ENCODE measurements around the gene FGF6. TPM values are rescaled to one million over a fixed set of nuclear protein-coding genes. Genes with fewer than 3 reads are reported as not detected.

The FGF6 gene
- polyA plus RNA-seq, 1 of the 3 experiments (the other 2 are of a cell fraction): not detected

GRCh38 chr12:4431866-4432265, 13.7 kb downstream of the FGF6 start:
- CTCF ChIA-PET: interaction anchor here (1.5 kb wide), 2 partner anchors 10 to 124 kb away, joined by 4 to 12 read pairs; no protein-coding TSS in a partner anchor
- POLR2A ChIA-PET: no interaction called here
- no peak overlapping the region for H3K4me2 ChIP-seq
- no peak overlapping the region for H3K27ac ChIP-seq (ENCODE audit: low read depth in 2 of 2, low read length in 1 of 2)
- no peak overlapping the region for H3K4me3 ChIP-seq (ENCODE audit: low read depth in 2 of 2, low read length in 1 of 2)
- no peak for DNase-seq
- no peak overlapping the region for H2AFZ ChIP-seq (ENCODE audit: low read depth)
- no peaks in the 10 kb centered on the region for H3K9me2 ChIP-seq
- no peak for TF ChIP-seq YY1 (IDR thresholded peaks at IDR 0.05; ENCODE audit: low read depth)
- TF ChIP-seq CTCF (IDR thresholded peaks at IDR 0.05): no peak
- no peak for TF ChIP-seq MXI1 (IDR thresholded peaks at IDR 0.05; ENCODE audit: low read depth, low read length)
- no peak for TF ChIP-seq POLR2AphosphoS5 (IDR thresholded peaks at IDR 0.05; ENCODE audit: low read depth, low read length)
- TF ChIP-seq TCF12 (IDR thresholded peaks at IDR 0.05): no peak
- TF ChIP-seq RCOR1 (IDR thresholded peaks at IDR 0.05; ENCODE audit: low read length): no peak
- TF ChIP-seq NRF1 (IDR thresholded peaks at IDR 0.05; ENCODE audit: low read depth, low read length): no peak
- TF ChIP-seq PBX3 (IDR thresholded peaks at IDR 0.05): no peak
- TF ChIP-seq SMC3 (IDR thresholded peaks at IDR 0.05; ENCODE audit: low read depth, low read length): no peak
- TF ChIP-seq NFIC (IDR thresholded peaks at IDR 0.05; ENCODE audit: borderline replicate concordance): no peak
- no peak for TF ChIP-seq JUND (IDR thresholded peaks at IDR 0.05)
- TF ChIP-seq USF1 (IDR thresholded peaks at IDR 0.05; ENCODE audit: borderline replicate concordance, low read depth): no peak
- no peaks in the 10 kb centered on the region for H3K9me3 ChIP-seq
- no peaks in the 10 kb centered on the region for H3F3A ChIP-seq (replicated peaks; ENCODE audit: insufficient read depth)
- 0 out of 2 replicates have a peak, but pooled peaks cover 7% of the 10 kb centered on the region for H3K27me3 ChIP-seq (ENCODE audit: insufficient read depth)
- no peaks in the 10 kb centered on the region for H3K79me2 ChIP-seq (ENCODE audit: insufficient read depth)
- H3K4me1 ChIP-seq (ENCODE audit: control insufficient read depth in 1 of 2, insufficient read depth in 2 of 2, low read depth in 1 of 2, low read length in 1 of 2): no peaks in the 10 kb centered on the region
- H4K20me1 ChIP-seq (ENCODE audit: insufficient read depth): no peaks in the 10 kb centered on the region
- no peak overlapping the region for H3K9ac ChIP-seq
- 59% methylated on average over 7 of the region's 7 CpGs for WGBS (ENCODE audit: low lambda C conversion rate)
- H3K36me3 ChIP-seq (replicated peaks in 1 of 2; ENCODE audit: control insufficient read depth in 1 of 2, insufficient read depth in 2 of 2, low read length in 1 of 2): no peaks in the 10 kb centered on the region

GRCh38 chr12:4431436-4431835, 14.2 kb downstream of the FGF6 start:
- H4K20me1 ChIP-seq (ENCODE audit: insufficient read depth): no peaks in the 10 kb centered on the region
- POLR2A ChIA-PET: no interaction called here
- TF ChIP-seq RXRA (IDR thresholded peaks at IDR 0.05; ENCODE audit: borderline replicate concordance, low read depth) (no peak), NRF1 (IDR thresholded peaks at IDR 0.05; ENCODE audit: low read depth, low read length) (no peak), MEF2A (IDR thresholded peaks at IDR 0.05; ENCODE audit: borderline replicate concordance, low read depth) (no peak), FOXJ3 (CRISPR knock-in tag; IDR thresholded peaks at IDR 0.05) (no peak)
- H3K4me3 ChIP-seq (ENCODE audit: low read depth in 2 of 2, low read length in 1 of 2): no peak overlapping the region
- CTCF ChIA-PET: interaction anchor here (1.5 kb wide), 2 partner anchors 10 to 124 kb away, joined by 4 to 12 read pairs; no protein-coding TSS in a partner anchor
- no peak overlapping the region for H2AFZ ChIP-seq (ENCODE audit: low read depth)
- no peaks in the 10 kb centered on the region for H3K36me3 ChIP-seq (replicated peaks in 1 of 2; ENCODE audit: control insufficient read depth in 1 of 2, insufficient read depth in 2 of 2, low read length in 1 of 2)
- no peak overlapping the region for H3K9ac ChIP-seq
- H3K4me2 ChIP-seq: no peak overlapping the region
- no peaks in the 10 kb centered on the region for H3F3A ChIP-seq (replicated peaks; ENCODE audit: insufficient read depth)
- H3K9me3 ChIP-seq: no peaks in the 10 kb centered on the region
- H3K27me3 ChIP-seq (ENCODE audit: insufficient read depth): 0 out of 2 replicates have a peak, but pooled peaks cover 7% of the 10 kb centered on the region
- WGBS (ENCODE audit: low lambda C conversion rate): 19% methylated on average over 4 of the region's 4 CpGs
- H3K9me2 ChIP-seq: no peaks in the 10 kb centered on the region
- H3K4me1 ChIP-seq (ENCODE audit: control insufficient read depth in 1 of 2, insufficient read depth in 2 of 2, low read depth in 1 of 2, low read length in 1 of 2): no peaks in the 10 kb centered on the region
- H3K27ac ChIP-seq (ENCODE audit: low read depth in 2 of 2, low read length in 1 of 2): no peak overlapping the region
- no peaks in the 10 kb centered on the region for H3K79me2 ChIP-seq (ENCODE audit: insufficient read depth)
- DNase-seq: no peak
